SK-N-SH (cell line): Measurements from ENCODE around the gene IL32.

Experiments
- EP300 ChIP-seq, 2 experiments: IDR thresholded peaks; 2 replicates each; pipeline versions ENCODE4 v1.4.0 to v1.6.1; 2012; ENCODE audit warnings: borderline replicate concordance in 1 of 2, low read depth in 1 of 2, low read length in 1 of 2
- EZH2phosphoT487 ChIP-seq: fragments of 200-600 bp; sonication (generic); IDR thresholded peaks from 2 replicates; pipeline ENCODE4 v1.6.1; 2017; ENCODE audit warnings: low read depth, mixed run types, mild to moderate bottlenecking, antibody characterized with exemption, moderate library complexity, borderline replicate concordance
- FOXJ3 ChIP-seq: sonication (generic); formaldehyde crosslinking; IDR thresholded peaks from 2 replicates; pipeline ENCODE4 v1.5.1; 2020; ENCODE audit warnings: mild to moderate bottlenecking, missing genetic modification reagents
- GATA2 ChIP-seq: sonication (generic); formaldehyde crosslinking; IDR thresholded peaks from 2 replicates; pipeline ENCODE4 v1.5.0; 2020; ENCODE audit warnings: mild to moderate bottlenecking, missing genetic modification reagents
- POLR2AphosphoS5 ChIP-seq: IDR thresholded peaks from 2 replicates; pipeline ENCODE4 v1.6.1; 2012; ENCODE audit warnings: low read depth, low read length
- RXRA ChIP-seq: IDR thresholded peaks from 2 replicates; pipeline ENCODE4 v1.4.0; 2012; ENCODE audit warnings: low read depth, mild to moderate bottlenecking, borderline replicate concordance
- TCF12 ChIP-seq: IDR thresholded peaks from 2 replicates; pipeline ENCODE4 v1.4.0; 2012
- YY1 ChIP-seq: IDR thresholded peaks from 2 replicates; pipeline ENCODE4 v1.4.0; 2012; ENCODE audit warnings: low read depth, mild to moderate bottlenecking
- TF ChIP-seq, protein P1 (sequence below): fragments of 200-600 bp; sonication (generic); IDR thresholded peaks from 2 replicates; pipeline ENCODE4 v1.6.1; 2017; ENCODE audit warnings: antibody characterized with exemption, mild to moderate bottlenecking, moderate library complexity
- TF ChIP-seq, protein P2 (sequence below): fragments of 150-350 bp; IDR thresholded peaks from 2 replicates; pipeline ENCODE4 v1.6.1; 2017; ENCODE audit warnings: antibody characterized with exemption, low read length, low read depth, borderline replicate concordance
- TF ChIP-seq, protein P3 (sequence below): IDR thresholded peaks from 2 replicates; pipeline ENCODE4 v1.4.0; 2012; ENCODE audit warnings: low read depth, borderline replicate concordance

DNA sequence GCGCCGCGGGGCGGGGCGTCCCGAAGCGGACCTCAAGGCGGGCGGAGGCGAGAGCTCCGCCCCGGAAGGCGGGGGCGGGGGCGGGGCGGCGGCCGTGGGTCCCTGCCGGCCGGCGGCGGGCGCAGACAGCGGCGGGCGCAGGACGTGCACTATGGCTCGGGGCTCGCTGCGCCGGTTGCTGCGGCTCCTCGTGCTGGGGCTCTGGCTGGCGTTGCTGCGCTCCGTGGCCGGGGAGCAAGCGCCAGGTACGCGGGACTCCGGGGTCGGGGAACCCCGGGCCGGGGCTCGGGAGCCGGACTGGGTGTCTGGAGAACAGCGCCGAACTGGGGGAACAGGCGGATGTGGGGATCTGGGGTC, 45.2 kb upstream of the IL32 start, which contains the start of gene TNFRSF12A:
- TF ChIP-seq TCF12 (no peak), EP300 (IDR thresholded peaks at IDR 0.05; ENCODE audit: borderline replicate concordance in 1 of 2, low read depth in 1 of 2, low read length in 1 of 2) (no peak), POLR2AphosphoS5 (peak; percentile 87), GATA2 (no peak), EZH2phosphoT487 (no peak), YY1 (no peak), FOXJ3 (CRISPR knock-in tag) (no peak), RXRA (no peak)
- TF ChIP-seq, protein P1, sequence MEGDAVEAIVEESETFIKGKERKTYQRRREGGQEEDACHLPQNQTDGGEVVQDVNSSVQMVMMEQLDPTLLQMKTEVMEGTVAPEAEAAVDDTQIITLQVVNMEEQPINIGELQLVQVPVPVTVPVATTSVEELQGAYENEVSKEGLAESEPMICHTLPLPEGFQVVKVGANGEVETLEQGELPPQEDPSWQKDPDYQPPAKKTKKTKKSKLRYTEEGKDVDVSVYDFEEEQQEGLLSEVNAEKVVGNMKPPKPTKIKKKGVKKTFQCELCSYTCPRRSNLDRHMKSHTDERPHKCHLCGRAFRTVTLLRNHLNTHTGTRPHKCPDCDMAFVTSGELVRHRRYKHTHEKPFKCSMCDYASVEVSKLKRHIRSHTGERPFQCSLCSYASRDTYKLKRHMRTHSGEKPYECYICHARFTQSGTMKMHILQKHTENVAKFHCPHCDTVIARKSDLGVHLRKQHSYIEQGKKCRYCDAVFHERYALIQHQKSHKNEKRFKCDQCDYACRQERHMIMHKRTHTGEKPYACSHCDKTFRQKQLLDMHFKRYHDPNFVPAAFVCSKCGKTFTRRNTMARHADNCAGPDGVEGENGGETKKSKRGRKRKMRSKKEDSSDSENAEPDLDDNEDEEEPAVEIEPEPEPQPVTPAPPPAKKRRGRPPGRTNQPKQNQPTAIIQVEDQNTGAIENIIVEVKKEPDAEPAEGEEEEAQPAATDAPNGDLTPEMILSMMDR: no peak
- TF ChIP-seq, protein P2, sequence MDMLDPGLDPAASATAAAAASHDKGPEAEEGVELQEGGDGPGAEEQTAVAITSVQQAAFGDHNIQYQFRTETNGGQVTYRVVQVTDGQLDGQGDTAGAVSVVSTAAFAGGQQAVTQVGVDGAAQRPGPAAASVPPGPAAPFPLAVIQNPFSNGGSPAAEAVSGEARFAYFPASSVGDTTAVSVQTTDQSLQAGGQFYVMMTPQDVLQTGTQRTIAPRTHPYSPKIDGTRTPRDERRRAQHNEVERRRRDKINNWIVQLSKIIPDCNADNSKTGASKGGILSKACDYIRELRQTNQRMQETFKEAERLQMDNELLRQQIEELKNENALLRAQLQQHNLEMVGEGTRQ: no peak
- TF ChIP-seq, protein P3, sequence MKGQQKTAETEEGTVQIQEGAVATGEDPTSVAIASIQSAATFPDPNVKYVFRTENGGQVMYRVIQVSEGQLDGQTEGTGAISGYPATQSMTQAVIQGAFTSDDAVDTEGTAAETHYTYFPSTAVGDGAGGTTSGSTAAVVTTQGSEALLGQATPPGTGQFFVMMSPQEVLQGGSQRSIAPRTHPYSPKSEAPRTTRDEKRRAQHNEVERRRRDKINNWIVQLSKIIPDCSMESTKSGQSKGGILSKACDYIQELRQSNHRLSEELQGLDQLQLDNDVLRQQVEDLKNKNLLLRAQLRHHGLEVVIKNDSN: no peak
